HG02610 (cell line): ENCODE data around the gene CAMTA2.

ENCODE experiments used
- ATAC-seq: cut with Tn5 transposase; IDR thresholded peaks from one replicate; pipeline ENCODE4 v1.9.1; 2021; ENCODE audit warnings: mild to moderate bottlenecking, moderate library complexity; ENCODE audit not compliant: unreplicated experiment

Gene CAMTA2

DNA sequence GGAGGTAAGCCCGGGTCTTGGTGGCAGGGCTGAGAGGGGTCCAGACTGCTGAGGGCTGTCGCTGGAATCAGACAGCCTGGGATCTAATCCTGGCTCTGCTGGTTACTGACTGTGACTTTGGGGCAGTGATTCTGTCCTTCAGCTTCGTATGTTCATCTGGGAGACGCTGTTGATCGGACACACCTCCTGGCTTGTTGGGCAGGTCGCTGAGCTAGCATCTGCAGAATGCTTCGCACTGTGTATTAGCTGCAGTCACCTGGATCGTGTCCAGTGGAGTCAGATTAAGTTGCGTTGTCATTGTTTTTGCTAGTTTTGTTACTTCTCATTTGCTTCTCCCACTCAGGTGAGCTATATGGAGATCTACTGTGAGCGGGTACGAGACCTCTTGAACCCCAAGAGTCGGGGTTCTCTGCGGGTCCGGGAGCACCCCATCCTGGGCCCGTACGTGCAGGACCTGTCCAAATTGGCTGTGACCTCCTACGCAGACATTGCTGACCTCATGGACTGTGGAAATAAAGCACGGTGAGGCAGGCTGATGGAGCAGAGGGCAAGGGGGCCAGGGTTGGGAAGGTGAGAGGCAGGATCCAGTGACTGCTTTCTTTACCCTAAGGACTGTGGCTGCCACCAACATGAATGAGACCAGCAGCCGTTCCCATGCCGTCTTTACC, 14.8 kb upstream of the CAMTA2 start:
- no peak for ATAC-seq

DNA sequence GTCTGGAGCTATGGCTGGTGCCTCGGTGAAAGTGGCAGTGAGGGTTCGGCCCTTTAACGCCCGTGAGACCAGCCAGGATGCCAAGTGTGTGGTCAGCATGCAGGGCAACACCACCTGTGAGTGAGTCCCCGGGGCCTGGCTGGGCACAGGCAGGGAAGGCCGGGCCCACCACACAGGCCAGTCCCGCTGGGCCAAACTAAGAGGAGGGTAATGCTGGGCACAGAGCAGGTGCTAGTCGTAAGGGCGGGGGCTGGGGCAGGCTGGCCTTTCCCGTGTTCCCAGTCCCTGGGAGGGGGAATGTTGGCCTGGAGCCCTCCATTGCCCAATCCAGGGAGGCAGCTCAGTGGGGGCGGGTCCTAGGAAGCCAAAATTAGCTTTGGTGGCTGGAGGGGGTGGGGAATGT, 12.8 kb upstream of the CAMTA2 start:
- no peak for ATAC-seq

DNA sequence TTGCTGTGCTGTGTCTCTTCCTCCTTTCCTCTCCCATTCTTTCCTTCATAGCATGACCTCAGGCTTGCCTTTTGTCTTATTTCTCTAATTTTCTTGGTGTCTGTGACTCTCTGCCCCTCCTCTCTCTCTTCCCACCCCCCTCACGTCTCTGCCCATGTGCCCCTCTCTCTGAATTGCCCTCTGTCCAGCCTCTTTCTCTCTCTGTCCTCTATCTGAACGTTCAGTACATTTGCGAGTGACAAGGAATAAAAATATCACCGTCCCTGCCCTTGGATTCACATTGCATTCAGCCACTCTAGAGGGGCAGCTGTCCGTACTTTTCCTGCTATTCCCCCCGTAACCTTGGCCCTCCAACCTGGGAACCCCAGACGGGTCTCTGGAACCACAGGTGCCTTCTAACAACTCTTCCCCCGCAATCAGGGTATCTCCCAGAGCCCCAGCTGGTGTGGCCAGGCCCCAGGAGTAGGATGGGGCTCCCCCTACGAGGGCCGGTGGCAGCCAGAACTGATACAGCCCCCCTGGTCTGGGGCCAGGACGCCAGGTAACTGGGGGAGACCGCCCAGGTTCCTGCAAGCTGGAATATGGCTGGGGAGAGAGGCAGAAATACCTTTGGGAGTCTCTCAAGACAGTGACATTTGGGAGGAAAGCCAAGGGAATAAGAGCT, 12.1 kb upstream of the CAMTA2 start:
- no peak for ATAC-seq

DNA sequence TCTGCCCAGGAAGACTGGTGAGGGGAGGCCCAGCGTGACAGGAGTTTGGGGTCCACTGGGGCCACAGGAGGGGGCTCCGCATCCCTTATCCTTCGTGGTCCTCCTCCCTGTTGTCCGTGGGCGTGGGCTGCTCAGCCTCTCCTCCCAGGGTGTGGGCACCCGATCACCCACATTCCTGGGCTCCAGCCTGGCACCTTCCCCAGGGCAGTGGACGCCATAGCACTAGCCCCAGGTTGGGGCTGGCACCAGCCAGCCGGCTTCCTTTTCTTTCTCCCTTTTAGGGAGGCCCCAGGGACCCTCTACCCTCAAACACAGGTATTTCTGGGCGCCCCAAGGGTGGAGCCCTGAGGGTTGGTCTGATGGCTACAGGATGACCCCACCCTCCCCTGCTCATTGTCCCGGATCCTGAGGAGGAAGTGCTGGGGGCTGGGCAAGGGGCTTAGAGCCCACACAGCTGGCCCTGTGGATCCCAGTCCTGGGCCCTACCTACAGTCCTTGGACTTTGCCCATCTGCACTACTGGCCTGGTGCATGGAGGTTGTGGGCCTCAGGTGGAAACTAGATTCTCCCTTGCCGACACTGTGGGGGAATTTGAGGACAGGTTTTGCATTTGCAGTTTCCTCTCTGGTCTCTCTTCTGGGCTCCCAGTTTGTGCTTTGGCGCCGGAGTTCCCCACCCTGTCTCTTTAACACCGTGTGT, 11.4 kb upstream of the CAMTA2 start:
- no peak for ATAC-seq

DNA sequence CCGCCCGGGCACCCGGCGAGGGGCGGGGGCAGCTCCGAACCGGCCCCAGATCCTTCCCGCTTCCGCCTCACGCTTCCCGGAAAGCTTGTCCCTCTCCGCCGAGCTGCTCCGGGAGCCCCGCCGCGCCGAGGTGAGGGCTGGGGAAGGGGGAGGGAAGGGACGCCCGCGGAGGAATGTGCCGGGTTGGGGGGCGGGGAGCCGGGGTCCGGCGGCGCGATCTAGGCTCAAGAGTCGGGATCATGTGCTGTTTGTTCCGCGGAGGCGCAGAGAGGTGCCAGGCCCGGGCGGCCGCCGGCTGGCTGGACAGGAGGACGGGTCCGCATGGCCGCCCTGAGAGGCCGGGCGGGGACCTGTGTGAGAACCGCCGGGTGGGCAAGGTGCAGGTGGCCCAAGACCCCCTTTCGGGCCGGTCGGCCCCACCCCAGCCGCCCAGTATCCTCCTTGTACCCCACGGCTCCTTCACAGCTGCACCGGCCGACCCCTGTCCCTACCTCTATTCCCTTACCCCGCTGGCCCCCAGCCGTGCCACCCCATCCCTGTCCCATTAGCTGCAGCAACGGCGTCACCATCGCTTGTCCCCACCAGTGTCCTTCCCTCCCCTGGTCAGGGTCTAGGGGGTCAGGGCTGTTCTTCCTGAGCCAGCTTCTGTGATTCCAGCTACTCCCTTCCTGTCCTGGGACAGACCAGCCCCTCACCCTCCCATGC, 10.7 kb upstream of the CAMTA2 start:
- ATAC-seq = no peak

DNA sequence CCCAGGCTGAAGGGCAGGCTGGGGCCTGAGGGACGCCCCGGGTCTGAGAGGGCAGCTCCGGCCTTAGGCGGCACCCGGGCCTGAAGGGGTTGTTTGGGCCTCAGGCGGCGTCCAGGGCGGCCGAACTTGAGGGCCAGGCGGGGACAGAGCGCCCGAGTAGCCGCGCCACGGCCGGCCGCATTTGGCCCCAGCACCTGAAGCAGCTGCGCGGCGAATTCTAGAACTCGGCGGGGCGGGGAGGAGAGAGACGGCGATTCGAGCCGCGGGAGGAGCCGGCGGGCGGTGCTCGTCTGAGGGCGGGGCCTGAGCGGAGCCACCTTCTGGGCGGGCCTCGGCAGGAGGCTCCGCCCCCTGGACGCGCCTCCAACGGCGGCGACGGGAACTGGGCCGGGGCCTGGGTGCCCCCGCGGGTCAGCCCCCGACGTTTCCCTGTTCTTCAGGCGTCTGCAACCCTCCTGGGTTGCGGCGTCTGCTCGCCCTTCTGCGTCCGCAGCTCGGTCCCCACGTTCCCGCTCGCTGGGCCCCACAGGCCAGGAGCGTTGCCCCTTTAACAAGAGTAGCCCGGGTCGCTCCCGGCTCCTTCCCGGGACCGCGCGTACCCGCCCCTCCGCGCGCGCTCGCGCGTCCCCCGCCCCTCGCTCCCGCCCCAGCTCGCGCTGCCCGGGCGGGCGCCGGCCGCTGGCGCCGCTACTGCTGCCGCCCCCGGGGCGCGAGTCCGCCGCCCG, 10.0 kb upstream of the CAMTA2 start, which contains the start of the genes INCA1 and KIF1C:
Gene INCA1 (minus strand): TSS at position 221 of the 725 bp plus-strand sequence. CDS start 3,085 bp downstream, outside the sequence.
Gene KIF1C (plus strand): TSS at position 649 of the 725 bp plus-strand sequence. CDS start 2,297 bp downstream, outside the sequence.
- ATAC-seq = peak; percentile 88

DNA sequence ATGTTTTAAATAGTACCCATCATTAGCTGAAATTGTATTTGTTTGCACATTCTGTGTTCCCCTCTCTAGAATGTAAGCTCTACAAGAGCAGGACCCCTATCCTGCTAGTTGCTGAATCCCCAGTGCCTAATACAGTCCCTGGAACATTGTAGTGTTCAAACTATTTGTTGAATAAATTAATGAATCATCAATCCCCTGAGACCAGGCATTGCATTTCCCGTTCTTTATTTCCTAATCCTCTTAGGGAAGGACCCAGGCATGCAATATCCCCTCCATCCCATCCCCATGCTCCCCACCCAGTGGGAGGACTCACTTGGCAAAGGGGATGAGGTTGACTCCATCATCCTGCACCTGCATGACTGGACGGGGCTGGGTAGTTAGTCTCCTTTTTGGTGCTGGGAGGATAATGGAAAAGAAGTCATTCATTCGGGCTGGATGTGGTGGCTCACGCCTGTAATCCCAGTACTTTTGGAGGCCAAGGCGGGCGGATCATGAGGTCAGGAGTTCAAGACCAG, 6.7 kb upstream of the CAMTA2 start:
- no peak for ATAC-seq

DNA sequence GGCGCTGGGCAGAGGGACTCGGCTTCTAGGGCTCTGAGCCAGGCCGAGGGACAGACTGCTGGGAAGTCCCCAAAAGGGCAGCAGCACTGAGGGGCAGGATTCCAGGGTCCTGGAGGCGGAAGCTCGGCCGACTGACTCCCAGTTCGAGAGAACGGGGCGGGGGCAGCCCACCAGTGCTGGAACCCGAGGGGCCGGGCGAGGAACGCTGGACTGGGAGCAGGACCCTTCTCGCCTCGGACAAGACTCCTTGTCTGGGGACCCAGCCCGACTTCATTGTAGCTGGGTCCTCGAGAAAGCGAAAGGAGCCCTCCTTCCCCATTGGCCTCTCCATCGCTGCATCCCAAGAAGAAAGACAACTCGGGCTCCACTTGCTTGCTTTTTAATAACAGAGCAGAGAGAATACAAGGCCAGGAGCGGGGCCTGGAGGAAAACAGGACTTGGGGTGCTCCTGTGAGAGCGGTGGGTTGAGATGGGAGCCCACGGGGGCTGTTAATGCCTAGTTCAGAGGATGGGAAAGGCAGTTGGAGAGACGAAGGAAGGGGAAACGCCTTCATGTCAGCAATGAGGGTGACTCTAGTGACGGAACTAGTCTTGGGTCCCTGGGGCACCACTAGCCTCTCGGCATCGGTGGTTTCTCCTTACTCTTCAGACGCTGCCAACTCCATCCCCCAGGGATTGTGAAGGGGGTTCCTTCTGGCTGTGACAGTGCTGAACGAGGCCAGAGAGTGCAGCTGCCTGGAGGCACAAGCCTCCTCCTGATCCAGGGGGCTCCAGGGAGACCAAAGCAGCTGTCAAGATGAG, 492 bp upstream of the CAMTA2 start:
- no peak for ATAC-seq

DNA sequence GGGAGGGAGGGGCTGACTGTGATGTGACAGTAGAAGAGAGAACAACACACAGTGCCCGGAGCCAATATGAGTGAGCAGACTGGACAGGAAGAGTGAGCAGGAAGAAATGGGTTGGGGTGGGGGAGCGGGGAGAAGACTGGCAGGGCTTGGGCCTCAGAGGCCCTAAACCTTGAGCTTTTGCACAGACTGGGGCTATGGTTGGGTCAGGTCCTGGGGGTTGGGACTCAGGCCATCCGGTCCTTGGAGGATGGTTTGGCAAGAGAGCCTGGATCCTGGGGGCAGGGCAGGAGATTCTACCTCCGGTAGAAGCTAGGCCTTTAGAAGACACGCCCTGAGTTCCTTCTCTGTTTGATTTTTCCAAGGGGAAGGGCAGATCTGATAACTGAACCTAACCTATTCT, 1.1 kb downstream of the CAMTA2 start:
- no peak for ATAC-seq

DNA sequence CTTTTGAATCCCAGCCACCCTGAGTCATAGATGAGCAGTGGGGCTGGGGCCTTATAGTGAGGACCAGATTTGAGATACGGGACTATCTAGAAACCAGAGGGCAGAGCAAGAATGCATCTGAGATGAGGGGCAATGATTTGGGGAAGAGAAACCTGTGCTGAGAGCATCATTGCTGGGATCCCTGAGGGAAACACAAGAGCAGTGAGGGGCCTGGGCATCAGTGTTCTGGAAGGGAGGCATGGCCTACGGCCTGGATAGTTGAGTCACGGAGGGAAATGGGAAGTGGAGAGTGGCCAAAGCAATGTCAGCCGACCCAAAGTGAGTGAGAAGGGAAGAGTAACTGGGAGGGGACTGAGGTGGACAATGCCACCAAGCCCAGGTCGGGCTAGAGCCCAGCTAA, 5.2 kb downstream of the CAMTA2 start:
- ATAC-seq = no peak

DNA sequence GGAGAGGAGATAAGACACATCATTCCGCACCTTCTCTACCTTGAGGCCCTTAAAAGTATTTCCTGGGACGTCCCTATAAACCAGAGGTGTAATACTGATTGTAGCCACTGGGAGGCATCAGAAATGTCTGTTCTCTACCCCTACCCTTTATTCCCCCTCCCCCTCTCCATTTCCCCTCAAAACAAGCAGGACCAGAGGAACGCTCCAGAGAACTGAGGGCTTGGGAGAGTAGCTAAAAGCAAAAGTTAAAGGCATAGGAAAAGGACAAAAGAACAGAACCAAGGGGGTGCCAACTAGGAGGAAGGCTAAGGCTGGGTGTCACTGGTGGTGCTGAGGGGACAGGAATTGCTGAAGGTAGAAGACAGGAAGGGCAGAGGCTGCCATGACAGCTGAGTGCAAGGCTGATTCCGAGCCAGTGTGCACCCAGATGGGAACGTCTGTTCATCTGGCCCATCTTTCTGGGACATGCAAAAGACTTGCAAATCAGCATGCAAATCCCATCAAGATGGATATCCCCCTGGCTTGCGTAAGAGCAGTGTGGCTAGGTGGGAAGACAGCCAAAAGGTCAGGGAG, 6.7 kb downstream of the CAMTA2 start:
- no peak for ATAC-seq

DNA sequence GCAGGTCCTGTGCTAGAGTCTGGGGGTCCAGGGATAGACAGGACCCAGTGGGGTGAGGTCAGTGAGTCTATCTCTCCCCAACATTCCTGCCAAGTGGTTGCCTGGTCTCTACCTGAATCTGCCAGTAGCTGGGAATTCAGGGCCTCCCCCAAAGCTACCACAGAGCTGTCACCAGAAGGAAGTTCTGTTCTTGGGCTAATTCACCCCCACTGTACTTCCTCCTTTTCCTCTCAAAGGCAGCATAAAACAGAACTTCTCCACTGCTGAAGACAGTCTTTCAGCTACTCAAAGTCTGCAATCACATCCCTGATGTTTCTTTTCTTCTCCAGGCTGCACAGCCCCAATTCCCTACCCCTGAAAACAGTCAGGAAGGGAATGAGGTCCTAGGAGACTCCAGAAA, 8.7 kb downstream of the CAMTA2 start:
- ATAC-seq = no peak

DNA sequence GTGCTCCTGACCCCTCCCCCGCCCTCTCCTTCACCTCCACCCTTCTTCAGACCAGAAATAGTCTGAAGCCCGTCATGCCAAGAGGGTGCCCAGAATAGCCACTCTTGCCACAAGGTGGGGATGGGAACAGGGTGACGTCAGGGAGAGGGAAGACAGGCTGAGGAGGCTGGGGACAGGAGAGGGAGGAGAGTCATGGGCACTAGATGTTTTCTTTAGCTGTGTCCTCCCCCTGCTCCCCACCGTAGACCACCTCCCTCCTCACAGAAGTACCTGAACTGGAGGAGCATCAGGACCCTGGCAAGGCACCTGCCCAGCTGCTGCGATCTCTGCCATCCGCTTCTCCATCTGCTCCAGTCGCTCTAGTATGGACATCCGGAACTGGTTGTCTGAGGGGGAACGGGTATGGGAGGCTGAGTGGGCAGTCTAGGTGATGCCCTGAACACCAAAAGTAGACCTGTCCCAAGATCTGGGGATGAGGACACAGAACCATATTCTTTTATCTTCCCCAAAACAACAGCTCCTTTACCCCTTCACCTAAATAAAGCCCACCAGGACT, 13.3 kb downstream of the CAMTA2 start:
- no peak for ATAC-seq

DNA sequence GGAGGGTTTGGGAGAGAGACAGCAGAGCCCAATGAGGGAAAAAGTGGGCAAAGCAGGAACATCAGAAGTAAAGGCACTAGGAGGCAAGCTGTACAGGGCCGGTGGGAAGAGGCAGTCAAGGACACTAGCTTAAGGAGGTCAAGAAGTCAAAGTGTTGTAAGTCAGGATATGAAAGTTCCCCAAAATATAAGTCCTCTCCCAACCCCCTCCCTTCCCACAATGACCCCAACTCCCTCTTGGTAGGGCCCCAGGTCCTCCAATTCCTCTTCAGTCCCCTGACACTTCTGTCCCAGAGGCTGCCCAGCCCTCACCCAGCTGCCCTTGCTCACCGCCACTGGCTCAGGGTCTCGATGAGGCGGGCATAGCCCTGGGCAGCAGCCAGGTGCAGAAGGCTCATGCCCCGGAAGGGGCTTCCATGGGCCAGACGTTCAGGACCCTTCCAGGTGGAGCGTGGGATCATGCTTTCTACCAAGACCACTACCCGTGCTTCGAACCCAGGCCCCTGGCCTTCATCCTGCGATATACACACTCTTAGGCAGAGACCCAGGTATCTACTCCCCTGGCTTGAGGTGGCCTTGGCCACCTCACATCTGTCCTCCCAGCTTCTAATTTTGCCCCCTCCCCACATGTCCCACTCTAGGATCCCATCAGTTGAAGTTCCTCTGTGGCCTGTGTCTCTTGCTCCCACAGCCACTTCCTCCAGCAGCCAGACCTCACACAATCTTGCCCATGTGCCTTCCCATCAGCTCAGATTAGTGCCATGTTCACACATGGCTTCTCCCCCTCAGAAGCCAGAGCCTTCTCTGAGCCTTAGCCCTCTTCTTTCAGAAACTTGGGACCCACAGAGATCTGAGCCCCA, 14.0 kb downstream of the CAMTA2 start:
- no peak for ATAC-seq

DNA sequence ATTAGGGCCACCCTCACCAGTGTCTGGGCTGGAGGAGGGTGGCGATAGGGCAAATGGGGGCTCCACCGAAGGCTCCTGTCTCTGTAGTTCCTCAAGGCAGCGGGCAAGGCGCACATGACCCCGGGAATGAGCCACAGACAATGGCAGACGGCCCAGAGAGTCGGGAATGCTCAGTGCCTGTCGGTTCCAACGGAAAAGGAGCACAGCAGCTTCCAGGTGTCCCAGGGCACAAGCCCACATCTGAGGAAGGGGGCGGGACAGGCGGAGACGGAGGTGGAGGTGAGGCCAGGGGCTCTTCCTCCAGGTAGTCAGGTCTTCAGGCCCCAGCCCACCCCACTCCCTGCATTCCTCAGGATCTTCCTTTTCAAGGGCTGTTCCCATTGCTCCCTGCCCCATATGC, 14.7 kb downstream of the CAMTA2 start:
- no peak for ATAC-seq

DNA sequence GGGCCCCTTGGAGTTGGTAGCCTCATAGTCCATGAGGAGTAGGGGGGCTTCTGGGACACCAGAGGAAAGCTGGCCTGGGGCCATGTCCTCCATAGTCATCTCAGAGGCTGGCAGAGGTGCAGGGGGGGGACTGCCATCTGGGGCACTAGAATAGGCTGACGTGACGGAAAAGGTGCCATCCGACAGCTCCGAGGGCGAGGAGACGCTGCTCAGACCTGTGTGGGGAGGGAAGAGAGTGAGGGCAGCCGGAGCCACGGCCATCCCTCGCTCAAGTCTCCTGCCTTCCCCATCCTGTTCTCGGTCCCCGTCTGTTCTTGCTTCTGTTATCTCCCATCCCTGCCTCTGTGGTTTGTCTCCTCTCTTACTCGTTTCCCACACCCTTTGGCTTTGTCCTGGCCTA, 15.2 kb downstream of the CAMTA2 start:
- no peak for ATAC-seq

DNA sequence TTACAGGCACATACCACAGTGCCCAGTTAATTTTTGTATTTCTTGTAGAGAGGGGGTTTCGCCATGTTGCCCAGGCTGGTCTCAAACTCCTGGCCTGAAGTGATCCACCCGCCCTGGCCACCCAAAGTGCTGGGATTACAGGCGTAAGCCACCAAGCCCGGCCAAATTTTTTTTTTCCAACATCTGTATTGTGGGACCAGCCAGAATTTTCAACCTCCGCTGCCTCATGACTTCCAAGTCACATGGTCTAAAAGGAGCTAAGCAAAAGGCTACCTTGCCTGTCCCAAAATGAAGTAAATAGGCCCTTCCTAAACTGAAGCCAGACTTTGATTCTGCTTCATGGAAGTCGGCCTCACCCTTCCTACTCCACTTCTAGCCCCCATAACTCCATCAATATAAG, 15.6 kb downstream of the CAMTA2 start:
- ATAC-seq = no peak

DNA sequence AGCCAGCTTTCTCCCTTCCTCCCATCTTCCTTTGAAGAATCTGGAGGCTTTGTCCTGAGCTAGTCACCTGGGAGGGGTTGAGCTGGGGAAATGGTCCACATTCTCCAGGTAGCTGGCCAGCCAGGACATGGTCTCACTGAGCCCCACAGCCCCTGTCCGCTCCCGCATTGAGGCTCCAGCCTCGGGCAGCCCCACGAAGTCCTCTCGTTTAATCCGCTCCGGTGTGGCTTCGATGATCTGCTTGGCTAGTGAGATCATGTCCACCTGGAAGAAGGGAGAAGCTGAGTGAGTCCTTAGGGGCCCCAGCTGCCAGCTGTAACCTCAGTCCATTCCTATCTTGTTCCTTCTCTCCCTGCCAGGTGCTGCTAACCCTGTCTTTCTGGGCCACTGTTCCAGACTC, 17.2 kb downstream of the CAMTA2 start:
- ATAC-seq = no peak
